Upper lobe of left lung (tissue), 4 donors: ENCODE data around the gene NSD1.

Experiments
- EP300 ChIP-seq, 4 donors: sonication (generic); formaldehyde crosslinking; IDR thresholded peaks; one replicate each; pipeline ENCODE4 v1.5.1; 2017; ENCODE audit warnings: antibody characterized with exemption in 4 of 4, control low read depth in 2 of 4
- TF ChIP-seq, protein P1 (sequence below), 6 experiments: fragments of 450-650 bp in 4 of 6; fragments of 200-600 bp in 2 of 6; sonication (generic) in 2 of 6; IDR thresholded peaks; one replicate each; pipeline ENCODE4 v1.5.1; 2016 to 2019; ENCODE audit warnings: antibody characterized with exemption in 6 of 6

- TF ChIP-seq, protein P1, sequence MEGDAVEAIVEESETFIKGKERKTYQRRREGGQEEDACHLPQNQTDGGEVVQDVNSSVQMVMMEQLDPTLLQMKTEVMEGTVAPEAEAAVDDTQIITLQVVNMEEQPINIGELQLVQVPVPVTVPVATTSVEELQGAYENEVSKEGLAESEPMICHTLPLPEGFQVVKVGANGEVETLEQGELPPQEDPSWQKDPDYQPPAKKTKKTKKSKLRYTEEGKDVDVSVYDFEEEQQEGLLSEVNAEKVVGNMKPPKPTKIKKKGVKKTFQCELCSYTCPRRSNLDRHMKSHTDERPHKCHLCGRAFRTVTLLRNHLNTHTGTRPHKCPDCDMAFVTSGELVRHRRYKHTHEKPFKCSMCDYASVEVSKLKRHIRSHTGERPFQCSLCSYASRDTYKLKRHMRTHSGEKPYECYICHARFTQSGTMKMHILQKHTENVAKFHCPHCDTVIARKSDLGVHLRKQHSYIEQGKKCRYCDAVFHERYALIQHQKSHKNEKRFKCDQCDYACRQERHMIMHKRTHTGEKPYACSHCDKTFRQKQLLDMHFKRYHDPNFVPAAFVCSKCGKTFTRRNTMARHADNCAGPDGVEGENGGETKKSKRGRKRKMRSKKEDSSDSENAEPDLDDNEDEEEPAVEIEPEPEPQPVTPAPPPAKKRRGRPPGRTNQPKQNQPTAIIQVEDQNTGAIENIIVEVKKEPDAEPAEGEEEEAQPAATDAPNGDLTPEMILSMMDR (IDR thresholded peaks at IDR 0.05) = no peak
- TF ChIP-seq EP300 (IDR thresholded peaks at IDR 0.05) = no peak
These were observed 56.4 kb downstream of the NSD1 start for GRCh38 chr5:177189965-177190364.
